SJCRH30 (cell line): ENCODE data around the gene ACER2. TPM values are rescaled to one million over a fixed set of nuclear protein-coding genes. Genes with fewer than 3 reads are reported as not detected.

Experiments
- DNase-seq, 2 experiments: peaks; one replicate each; pipeline ENCODE4 v3.0.0-alpha.2; 2015 to 2020
- H3K27ac ChIP-seq: fragments of 250-450 bp; sonication (Bioruptor Pico); 2 replicates; pipeline ENCODE4 v1.5.1; 2020; ENCODE audit warnings: mild to moderate bottlenecking, moderate library complexity
- H3K27me3 ChIP-seq: fragments of 250-450 bp; sonication (Bioruptor Pico); 2 replicates; pipeline ENCODE4 v1.5.1; 2020; ENCODE audit warnings: mild to moderate bottlenecking, moderate library complexity
- H3K36me3 ChIP-seq: fragments of 250-450 bp; sonication (Bioruptor Pico); 2 replicates; pipeline ENCODE4 v1.5.1; 2020; ENCODE audit warnings: mild to moderate bottlenecking, moderate library complexity
- H3K4me1 ChIP-seq: fragments of 250-450 bp; sonication (Bioruptor Pico); 2 replicates; pipeline ENCODE4 v1.5.1; 2020; ENCODE audit warnings: mild to moderate bottlenecking, moderate library complexity
- H3K4me3 ChIP-seq: fragments of 250-450 bp; sonication (Bioruptor Pico); 2 replicates; pipeline ENCODE4 v1.5.1; 2020; ENCODE audit warnings: mild to moderate bottlenecking, moderate library complexity
- H3K9me3 ChIP-seq: fragments of 250-450 bp; sonication (Bioruptor Pico); replicated peaks from 2 replicates; pipeline ENCODE4 v1.5.1; 2020; ENCODE audit warnings: mild to moderate bottlenecking, moderate library complexity
- total RNA-seq: library from RNA; depleted of rRNA; stranded (reverse); fragments of >200 nt; shearing (Covaris generic); gene quantifications from 2 replicates; pipeline ENCODE4 v1.2.3, GENCODE V29; 2014; rRNA removed

ACER2 gene
- total RNA-seq, 1 experiment from 2014 or later: 0.43 TPM

- DNase-seq: no peak
- H3K27me3 ChIP-seq: no peaks in the 10 kb centered on the region
- H3K4me1 ChIP-seq: peaks cover 5% of the 10 kb centered on the region; the same call in 1 of the 2 replicates
- no peaks in the 10 kb centered on the region for H3K36me3 ChIP-seq
- no peak overlapping the region for H3K27ac ChIP-seq
- H3K4me3 ChIP-seq: no peak overlapping the region
- H3K9me3 ChIP-seq: no peaks in the 10 kb centered on the region
These were observed 87.7 kb downstream of the ACER2 start for GRCh38 chr9:19496321-19497050.

- no peaks in the 10 kb centered on the region for H3K36me3 ChIP-seq
- no peaks in the 10 kb centered on the region for H3K27me3 ChIP-seq
- no peak overlapping the region for H3K27ac ChIP-seq
- H3K9me3 ChIP-seq: no peaks in the 10 kb centered on the region
- H3K4me1 ChIP-seq: peaks cover 5% of the 10 kb centered on the region; the same call in 1 of the 2 replicates
- no peak for DNase-seq
- H3K4me3 ChIP-seq: no peak overlapping the region
These were observed 88.5 kb downstream of the ACER2 start for GRCh38 chr9:19497276-19497675.

- Histone ChIP-seq H3K4me3 (no peak overlapping the region), H3K27me3 (no peaks in the 10 kb centered on the region), H3K9me3 (no peaks in the 10 kb centered on the region), H3K4me1 (peaks cover 5% of the 10 kb centered on the region; the same call in 1 of the 2 replicates), H3K27ac (no peak overlapping the region), H3K36me3 (no peaks in the 10 kb centered on the region)
- DNase-seq: no peak
These were observed 89.2 kb downstream of the ACER2 start for GRCh38 chr9:19498015-19498414.

Other genes with a start within 250 kb of the ACER2 start
- gene DENND4C, start 178.3 kb upstream of the ACER2 start, total RNA-seq: 16.5 and 17.4 TPM in 2 replicates
- gene RPS6, start 28.8 kb upstream of the ACER2 start, total RNA-seq: 3,128 and 3,464 TPM in 2 replicates